GM04503 (cell line): Measurements from ENCODE around the gene LBX1.

Experiments used
- DNase-seq: peaks from one replicate; pipeline ENCODE4 v3.0.0-alpha.2; 2012; ENCODE audit warnings: low read depth

The LBX1 gene

DNA sequence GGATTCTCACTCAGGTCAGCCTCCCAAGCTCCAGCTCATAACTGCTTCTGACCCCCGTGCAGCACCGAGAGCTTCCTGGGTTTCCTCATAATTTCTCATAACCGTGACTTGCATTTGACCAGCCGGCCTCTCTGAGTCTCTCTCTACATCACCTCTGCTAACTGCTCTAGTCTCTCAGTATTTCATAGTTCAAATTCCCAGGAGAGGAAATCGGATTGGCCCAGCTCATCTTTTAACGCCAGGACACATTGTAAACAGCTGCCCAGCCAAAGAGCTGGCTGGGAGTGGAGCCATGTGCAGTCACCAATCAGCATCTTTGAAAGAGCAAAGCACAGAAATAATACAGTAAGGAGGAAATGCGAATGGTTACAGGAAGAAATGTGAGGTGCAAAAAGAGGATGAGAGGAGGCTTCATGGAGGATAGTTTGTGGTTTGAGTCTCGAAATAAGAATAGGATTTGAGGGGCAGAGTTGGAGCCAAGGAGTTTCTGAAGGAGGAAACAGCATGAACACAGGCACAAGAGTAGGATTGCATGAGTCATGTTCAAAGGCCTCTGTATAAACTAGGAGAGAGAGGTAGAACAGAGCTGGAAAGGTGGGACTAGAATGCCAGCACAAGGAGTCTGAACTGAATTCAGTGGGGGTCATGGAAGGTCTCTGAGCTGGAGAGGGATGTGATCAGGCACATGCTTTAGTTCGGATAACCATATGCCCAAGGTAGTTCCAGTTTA lies 15.2 kb upstream of the LBX1 start:
- DNase-seq: peak; percentile 83

- DNase-seq: no peak
Observed at GRCh38 chr10:101241840-101242707, 12.8 kb upstream of the LBX1 start.

GRCh38 chr10:101238732-101239105 lies 9.5 kb upstream of the LBX1 start:
- DNase-seq: no peak

- no peak for DNase-seq
Observed at GRCh38 chr10:101237982-101238731, 8.9 kb upstream of the LBX1 start.

DNA sequence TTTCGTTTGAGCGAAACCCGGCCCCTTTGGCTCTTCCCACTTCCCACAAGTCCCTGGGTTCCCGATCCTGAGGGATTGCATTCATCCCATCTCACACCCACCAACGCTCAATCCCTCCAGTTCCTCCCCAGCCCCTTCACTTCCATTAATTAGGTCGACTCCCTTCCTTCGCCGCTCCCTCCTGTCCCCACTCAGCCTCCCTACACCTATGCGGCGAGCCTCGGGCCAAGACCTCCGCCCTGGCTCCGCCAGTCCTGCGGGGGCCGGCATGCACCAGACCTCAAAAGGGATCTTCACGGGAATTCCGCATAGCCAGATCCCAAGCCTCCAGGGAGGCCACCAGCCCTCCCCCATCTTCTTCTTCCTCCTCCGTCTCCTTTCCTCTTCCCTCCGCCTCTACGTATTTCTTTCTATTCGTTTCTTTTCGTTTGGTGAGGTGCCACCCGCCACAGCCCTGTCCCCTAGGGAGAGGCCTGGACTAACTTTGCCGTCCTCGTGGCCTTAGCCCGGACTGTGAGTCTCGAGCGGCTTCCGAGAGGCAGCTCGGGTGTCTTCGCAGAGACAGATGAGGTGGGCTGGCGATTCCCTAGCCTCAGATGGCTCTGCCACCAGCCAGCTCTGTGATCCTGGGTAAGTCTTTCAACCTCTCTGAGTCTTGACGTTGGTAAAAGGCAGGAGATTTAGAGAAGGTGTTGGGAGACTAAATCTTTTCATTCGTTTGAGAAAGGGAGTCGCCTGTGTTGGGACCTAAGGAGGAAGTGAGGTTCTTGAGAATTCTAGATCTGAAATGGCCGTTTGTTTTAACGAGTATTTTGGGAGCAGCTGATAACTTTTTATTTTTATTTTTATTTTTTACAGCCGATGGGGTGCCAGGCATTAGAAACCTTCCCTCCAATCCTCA lies 8.1 kb upstream of the LBX1 start:
- no peak for DNase-seq

- DNase-seq: no peak
Observed at GRCh38 chr10:101236376-101237080, 7.3 kb upstream of the LBX1 start.

DNA sequence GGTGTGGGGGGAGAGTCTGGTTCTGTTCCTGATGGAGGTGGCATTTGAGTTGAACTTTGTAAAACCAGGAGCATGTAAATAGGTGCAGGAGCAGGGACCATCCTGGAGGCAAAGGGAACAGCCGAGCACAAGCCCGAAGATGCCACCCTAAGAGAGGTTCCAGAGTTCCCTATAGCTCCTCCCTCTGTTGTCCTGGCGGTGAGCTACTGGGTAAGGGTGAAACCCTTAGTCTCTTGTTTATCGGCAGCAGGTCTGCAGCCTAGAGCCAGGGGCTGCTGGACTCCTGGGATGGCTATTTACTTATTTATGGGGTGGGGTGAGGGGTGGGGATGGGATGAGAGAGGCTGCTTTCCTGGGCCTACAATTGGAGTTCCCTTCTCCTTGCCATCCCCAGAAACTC lies 6.5 kb upstream of the LBX1 start:
- no peak for DNase-seq

DNA sequence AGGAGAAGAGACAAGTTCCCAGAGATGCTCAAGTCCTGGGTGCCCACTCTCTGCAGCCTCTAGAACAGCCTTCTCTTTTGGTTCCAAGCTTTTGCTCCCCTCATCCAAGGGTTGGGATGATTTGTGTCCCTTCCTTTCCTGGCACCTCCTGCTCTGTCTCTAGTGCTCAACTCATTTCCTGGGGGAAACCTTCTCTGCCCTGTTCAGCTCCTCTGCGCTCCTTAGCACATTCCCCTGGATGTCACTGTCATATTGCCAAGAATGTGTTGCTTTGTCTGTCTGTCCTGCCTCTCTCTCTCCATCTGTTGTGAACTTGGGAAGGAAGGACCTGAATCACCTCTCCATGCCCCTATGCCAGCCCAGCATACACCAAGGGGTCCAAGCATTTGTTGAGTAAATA lies 5.1 kb upstream of the LBX1 start:
- no peak for DNase-seq

- no peak for DNase-seq
Observed at GRCh38 chr10:101233863-101234262, 4.6 kb upstream of the LBX1 start.

GRCh38 chr10:101233443-101233842 lies 4.2 kb upstream of the LBX1 start:
- no peak for DNase-seq

- DNase-seq: no peak
Observed at GRCh38 chr10:101231912-101232689, 2.8 kb upstream of the LBX1 start.

DNA sequence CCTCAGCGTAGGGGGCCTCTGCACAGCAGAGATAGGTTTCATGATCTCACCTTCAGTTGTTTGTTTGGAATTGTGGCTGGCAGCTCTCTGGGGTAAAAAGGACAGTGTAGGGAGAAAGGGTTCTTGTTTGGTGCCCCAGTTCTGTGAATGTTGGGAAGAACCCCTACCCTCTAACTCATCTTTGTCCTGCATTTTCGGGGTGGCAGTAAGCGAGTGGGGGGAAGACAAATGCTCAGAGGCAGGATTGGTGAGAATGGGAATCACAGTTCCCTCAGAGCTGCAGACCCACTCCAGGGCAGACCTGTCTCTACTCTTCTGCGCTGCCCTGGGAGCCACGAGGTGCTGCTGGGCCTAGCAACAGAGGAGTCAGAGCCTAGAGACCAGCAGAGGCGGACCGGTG lies 1.8 kb upstream of the LBX1 start:
- DNase-seq: no peak

DNA sequence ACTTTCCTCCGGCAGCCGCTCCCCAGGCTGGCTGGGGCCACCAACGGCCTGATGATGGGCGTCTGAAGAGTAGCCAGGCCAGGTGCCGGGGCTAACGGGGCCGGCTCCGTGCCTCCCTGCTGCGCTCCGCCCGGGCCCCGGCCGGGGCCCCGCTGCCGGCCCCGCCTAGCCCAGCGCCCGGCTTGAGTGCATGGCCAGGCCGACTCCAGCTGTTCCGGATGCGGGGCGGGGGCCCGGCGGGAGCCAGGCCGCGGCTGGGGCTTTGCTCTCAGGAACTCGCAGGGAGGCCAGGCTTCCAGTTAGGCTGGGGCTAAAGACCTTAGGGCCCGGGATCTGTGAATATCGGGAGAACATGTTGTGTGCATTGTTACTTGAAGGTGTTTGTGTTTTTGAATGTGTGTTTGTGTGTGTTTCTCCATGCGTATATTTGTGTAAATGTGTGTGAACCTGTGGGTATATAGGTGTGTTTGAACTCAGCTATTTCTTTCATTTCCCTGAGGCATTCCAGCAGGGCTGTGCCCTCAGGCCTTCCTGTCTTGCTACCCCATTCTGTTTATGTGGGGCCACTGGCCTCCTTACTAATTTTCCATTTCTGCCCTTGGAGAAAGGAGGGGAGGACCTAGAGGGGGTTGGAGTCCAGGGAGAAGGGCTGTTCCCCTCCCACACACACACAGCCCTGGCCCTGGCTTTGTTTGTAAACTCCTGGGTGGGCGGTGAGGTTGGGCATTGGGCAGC lies 1.1 kb upstream of the LBX1 start:
- DNase-seq: no peak

DNA sequence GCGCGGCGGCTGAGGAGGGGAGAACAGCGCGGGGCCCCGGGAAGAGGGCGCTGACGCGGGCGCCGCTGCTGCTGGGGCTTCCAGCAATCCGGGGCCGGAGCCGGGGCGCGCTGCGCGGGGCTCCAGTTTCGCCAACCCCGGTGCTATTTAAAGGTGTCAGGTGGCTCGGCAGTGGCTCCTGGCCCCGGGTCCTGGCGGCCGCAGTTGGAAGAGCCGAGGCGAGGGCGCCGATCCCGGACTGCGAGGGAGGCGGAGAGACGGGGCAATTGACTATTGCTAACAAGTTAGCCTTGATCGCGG lies 347 bp downstream of the LBX1 start:
- no peak for DNase-seq

DNA sequence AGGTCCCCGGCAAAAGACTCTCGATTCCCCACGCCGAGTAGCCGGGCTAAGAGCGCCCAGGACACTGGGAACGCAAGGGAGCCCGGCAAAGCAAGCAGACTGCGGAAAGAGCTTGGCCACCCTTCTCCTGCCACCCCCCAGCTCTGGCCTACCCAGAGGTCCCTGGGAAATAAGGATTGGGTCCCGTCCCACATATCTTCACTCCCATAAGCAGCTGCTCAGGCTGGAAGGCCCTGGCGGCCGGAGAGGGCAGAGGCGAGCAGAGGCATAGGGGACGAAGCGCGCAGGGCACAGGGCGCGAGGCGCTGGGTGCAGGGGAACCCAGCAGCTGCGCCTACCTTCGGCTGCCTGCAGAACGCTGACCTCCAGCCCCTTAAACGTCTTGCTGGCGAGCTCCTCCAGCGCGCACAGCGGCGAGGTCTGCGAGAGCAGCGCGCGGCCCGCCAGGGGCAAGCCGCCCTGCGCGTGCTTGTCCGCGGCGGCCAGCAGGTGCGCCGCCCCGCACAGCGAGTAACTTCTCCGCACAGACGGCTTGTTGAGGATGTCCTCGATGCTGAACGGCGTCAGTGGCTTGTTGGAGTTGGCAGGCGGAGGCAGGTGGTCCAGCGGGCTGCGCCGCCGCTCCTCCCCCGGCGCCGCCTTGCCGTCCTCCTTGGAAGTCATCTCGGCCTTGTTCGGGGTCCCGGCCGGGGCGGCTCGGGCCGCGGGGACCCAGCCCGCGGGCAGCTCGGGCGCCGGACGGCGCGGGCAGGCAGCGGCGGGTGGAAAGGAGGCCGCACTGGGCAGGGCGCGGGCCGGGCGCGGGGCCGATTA lies 904 bp downstream of the LBX1 start:
- no peak for DNase-seq

GRCh38 chr10:101227429-101228152 lies 1.7 kb downstream of the LBX1 start:
- DNase-seq: no peak

GRCh38 chr10:101226491-101227428 lies 2.5 kb downstream of the LBX1 start:
- no peak for DNase-seq
